Upper lobe of left lung (tissue), 4 donors: ENCODE measurements around the gene PDE11A.

Experiments
- CTCF ChIP-seq, 6 experiments: fragments of 450-650 bp in 4 of 6; fragments of 200-600 bp in 2 of 6; sonication (generic) in 2 of 6; IDR thresholded peaks; one replicate each; pipeline ENCODE4 v1.5.1; 2016 to 2019; ENCODE audit warnings: antibody characterized with exemption in 6 of 6
- EP300 ChIP-seq, 4 donors: sonication (generic); formaldehyde crosslinking; IDR thresholded peaks; one replicate each; pipeline ENCODE4 v1.5.1; 2017; ENCODE audit warnings: antibody characterized with exemption in 4 of 4, control low read depth in 2 of 4
- POLR2A ChIP-seq, 4 donors: fragments of 450-650 bp; IDR thresholded peaks; one replicate each; pipeline ENCODE4 v1.5.1; 2016 to 2017; ENCODE audit warnings: antibody characterized with exemption in 4 of 4, mild to moderate bottlenecking in 2 of 4
- POLR2AphosphoS5 ChIP-seq, 2 donors: sonication (generic); formaldehyde crosslinking; IDR thresholded peaks; one replicate each; pipeline ENCODE4 v1.5.1; 2017; ENCODE audit warnings: antibody characterized with exemption in 2 of 2

GRCh38 chr2:177972782-177973181 is 99.8 kb downstream of the PDE11A start:
- TF ChIP-seq POLR2A (IDR thresholded peaks at IDR 0.05) (no peak), POLR2AphosphoS5 (IDR thresholded peaks at IDR 0.05) (no peak), EP300 (IDR thresholded peaks at IDR 0.05) (no peak), CTCF (IDR thresholded peaks at IDR 0.05) (no peak)
